ENCODE data around the gene CHD9NB. TPM values are rescaled to one million over a fixed set of nuclear protein-coding genes. Genes with fewer than 3 reads are reported as not detected.
"Not testable (repeated sequence)": the region's sequence is repeated elsewhere in the genome, so short reads cannot be mapped to it uniquely, and the experiment has no call there.

The CHD9NB gene
- total RNA-seq, 1 donor from 2014 or later = 0.77 TPM

- no peak for DNase-seq
- H3K27ac ChIP-seq (replicated peaks) = no peak overlapping the region
- peaks cover 18% of the 10 kb centered on the region for H3K4me1 ChIP-seq
- H3K9me3 ChIP-seq (replicated peaks) = no peaks in the 10 kb centered on the region
- intact Hi-C loops (cut with micrococcal nuclease) = no loop called here
- peaks cover 31% of the 10 kb centered on the region for H3K27me3 ChIP-seq (ENCODE audit: low read depth)
- no peaks in the 10 kb centered on the region for H3K36me3 ChIP-seq
- H3K4me3 ChIP-seq = no peak overlapping the region
- no peak for TF ChIP-seq CTCF (IDR thresholded peaks at IDR 0.05; ENCODE audit: borderline replicate concordance)
These were observed 4.4 kb downstream of the CHD9NB start for GRCh38 chr16:53048139-53048915.

- H3K27ac ChIP-seq (replicated peaks); intact Hi-C loops (cut with micrococcal nuclease); DNase-seq; H3K4me3 ChIP-seq; H3K36me3 ChIP-seq; H3K9me3 ChIP-seq (replicated peaks): not testable (repeated sequence)
- H3K27me3 ChIP-seq (ENCODE audit: low read depth) = peaks cover 32% of the 10 kb centered on the region
- peaks cover 24% of the 10 kb centered on the region for H3K4me1 ChIP-seq
These were observed 5.2 kb downstream of the CHD9NB start for GRCh38 chr16:53047515-53047914.

DNA sequence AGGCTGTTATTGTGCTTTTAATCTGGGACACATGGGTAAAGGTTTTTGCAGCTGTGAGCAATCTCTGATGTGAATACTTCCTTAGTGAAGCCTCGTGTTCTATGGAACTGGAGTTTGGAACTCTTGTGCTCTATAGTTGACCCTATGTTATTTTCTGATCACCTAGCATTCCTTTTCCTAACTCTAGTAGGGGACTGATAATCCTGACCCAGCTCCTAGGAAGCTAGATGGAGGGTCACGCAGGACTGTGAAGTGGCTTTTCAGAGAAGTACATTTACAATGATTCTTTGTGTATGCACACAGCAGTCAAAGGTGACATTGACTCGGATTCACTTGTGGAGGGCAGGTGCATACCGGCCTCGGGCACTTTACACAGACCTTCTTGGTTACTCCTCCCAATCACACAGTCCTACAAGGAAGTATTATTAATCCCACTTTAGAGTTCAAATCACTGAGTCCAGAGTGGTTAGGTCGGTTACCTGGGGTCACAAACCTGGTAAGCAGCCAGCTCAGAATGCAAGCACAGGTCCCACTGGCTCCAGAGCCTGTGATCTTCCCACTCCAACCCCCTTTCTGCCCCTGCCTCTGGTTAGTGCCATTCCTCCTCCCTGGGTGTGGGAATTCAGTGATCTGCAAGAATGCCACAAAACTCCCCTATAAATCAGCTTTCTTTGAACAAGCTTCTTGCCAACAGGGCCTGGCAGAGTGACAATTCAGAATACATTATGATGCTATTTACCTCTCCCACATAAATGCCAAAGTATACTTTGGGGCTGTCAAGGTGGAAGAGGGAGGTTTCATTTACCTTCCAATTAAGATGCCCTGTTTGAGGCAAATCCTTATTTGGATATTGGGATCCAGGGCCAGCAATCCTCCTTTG lies 7.1 kb downstream of the CHD9NB start:
- intact Hi-C loops (cut with micrococcal nuclease) = no loop called here

GRCh38 chr16:53043986-53044601 lies 8.6 kb downstream of the CHD9NB start:
- Histone ChIP-seq H3K9me3 (replicated peaks) (no peaks in the 10 kb centered on the region), H3K4me1 (peaks cover 41% of the 10 kb centered on the region), H3K27ac (replicated peaks) (peak overlapping the region; percentile 91), H3K36me3 (no peaks in the 10 kb centered on the region), H3K4me3 (peak overlapping the region; percentile 54), H3K27me3 (ENCODE audit: low read depth) (peaks cover 32% of the 10 kb centered on the region)
- DNase-seq = no peak
- no peak for TF ChIP-seq CTCF (IDR thresholded peaks at IDR 0.05; ENCODE audit: borderline replicate concordance)
- intact Hi-C loops (cut with micrococcal nuclease) = no loop called here

More for the DNA sequence above, 7.1 kb downstream of the CHD9NB start:
- peaks cover 41% of the 10 kb centered on the region for H3K4me1 ChIP-seq
- no peaks in the 10 kb centered on the region for H3K9me3 ChIP-seq (replicated peaks)
- no peak for DNase-seq
- no peaks in the 10 kb centered on the region for H3K36me3 ChIP-seq
- no peak overlapping the region for H3K27ac ChIP-seq (replicated peaks)
- no peak overlapping the region for H3K4me3 ChIP-seq
- peaks cover 32% of the 10 kb centered on the region for H3K27me3 ChIP-seq (ENCODE audit: low read depth)
- no peak for TF ChIP-seq CTCF (IDR thresholded peaks at IDR 0.05; ENCODE audit: borderline replicate concordance)

DNA sequence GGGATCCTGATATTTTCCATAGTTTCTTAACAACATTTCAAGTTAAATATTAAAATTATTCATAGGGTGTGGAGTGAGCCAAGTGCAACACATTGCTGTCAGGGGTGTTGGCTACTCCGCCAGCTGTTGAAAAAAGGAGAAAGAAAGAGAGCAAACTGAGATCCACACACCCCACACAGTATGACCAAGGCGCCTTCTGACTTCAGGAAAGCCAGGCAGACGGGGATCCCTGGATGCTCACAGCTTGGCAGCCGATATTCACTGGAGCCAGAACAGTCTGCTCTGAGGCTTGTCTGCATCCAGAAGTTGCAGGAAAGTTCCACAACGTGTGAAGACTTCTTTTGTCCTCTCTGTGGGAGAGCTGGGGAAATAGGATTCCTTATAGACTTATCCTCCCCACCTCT lies 9.3 kb downstream of the CHD9NB start:
- Histone ChIP-seq H3K4me1 (peaks cover 41% of the 10 kb centered on the region), H3K4me3 (peak overlapping the region; percentile 54), H3K9me3 (replicated peaks) (no peaks in the 10 kb centered on the region), H3K36me3 (no peaks in the 10 kb centered on the region), H3K27me3 (ENCODE audit: low read depth) (peaks cover 32% of the 10 kb centered on the region), H3K27ac (replicated peaks) (peak overlapping the region; percentile 91)
- intact Hi-C loops (cut with micrococcal nuclease) = no loop called here
- peak; percentile 29 for DNase-seq
- no peak for TF ChIP-seq CTCF (IDR thresholded peaks at IDR 0.05; ENCODE audit: borderline replicate concordance)

All from left ventricle myocardium inferior (tissue), 1 donor.